ENCODE results near the gene PTPRN2.

The PTPRN2 gene

GRCh38 chr7:158026636-158027265, 560.9 kb downstream of the PTPRN2 start:
- DNase-seq (ENCODE audit: low spot score), result no peak

GRCh38 chr7:158025686-158026600, 561.7 kb downstream of the PTPRN2 start:
- DNase-seq (ENCODE audit: low spot score), result no peak

GRCh38 chr7:158024881-158025280, 562.7 kb downstream of the PTPRN2 start:
- DNase-seq (ENCODE audit: low spot score), result no peak

GRCh38 chr7:158024351-158024715, 563.3 kb downstream of the PTPRN2 start:
- DNase-seq (ENCODE audit: low spot score), result no peak

- no peak for DNase-seq (ENCODE audit: low spot score)
Observed at GRCh38 chr7:158023681-158024350, 563.8 kb downstream of the PTPRN2 start.

GRCh38 chr7:158023157-158023556, 564.5 kb downstream of the PTPRN2 start:
- no peak for DNase-seq (ENCODE audit: low spot score)

- DNase-seq (ENCODE audit: low spot score), result no peak
Observed at GRCh38 chr7:158022601-158023000, 565.0 kb downstream of the PTPRN2 start.

- no peak for DNase-seq (ENCODE audit: low spot score)
Observed at GRCh38 chr7:158021836-158022235, 565.8 kb downstream of the PTPRN2 start.

GRCh38 chr7:158020706-158021095, 566.9 kb downstream of the PTPRN2 start:
- no peak for DNase-seq (ENCODE audit: low spot score)

- DNase-seq (ENCODE audit: low spot score), result no peak
Observed at GRCh38 chr7:158019726-158020705, 567.6 kb downstream of the PTPRN2 start.

GRCh38 chr7:158018971-158019645, 568.5 kb downstream of the PTPRN2 start:
- DNase-seq (ENCODE audit: low spot score), result no peak

GRCh38 chr7:158018098-158018762, 569.4 kb downstream of the PTPRN2 start:
- DNase-seq (ENCODE audit: low spot score), result no peak

GRCh38 chr7:158017111-158018097, 570.2 kb downstream of the PTPRN2 start:
- DNase-seq (ENCODE audit: low spot score), result no peak

GRCh38 chr7:158016180-158017097, 571.2 kb downstream of the PTPRN2 start:
- DNase-seq (ENCODE audit: low spot score), result no peak

GRCh38 chr7:158015403-158016179, 572.0 kb downstream of the PTPRN2 start:
- DNase-seq (ENCODE audit: low spot score), result no peak

GRCh38 chr7:158014976-158015375, 572.6 kb downstream of the PTPRN2 start:
- DNase-seq (ENCODE audit: low spot score), result no peak

- DNase-seq (ENCODE audit: low spot score), result no peak
Observed at GRCh38 chr7:158013085-158013668, 574.4 kb downstream of the PTPRN2 start.

Measured in D341Med (cell line).